HepG2 (cell line): Measurements from ENCODE around the gene SLC35B4. TPM values are rescaled to one million over a fixed set of nuclear protein-coding genes. Genes with fewer than 3 reads are reported as not detected.

Experiments
- CBFB ChIP-seq: sonication (generic); formaldehyde crosslinking; IDR thresholded peaks from 2 replicates; pipeline ENCODE4 v1.4.0; 2020; ENCODE audit warnings: missing genetic modification reagents
- LCORL ChIP-seq, 2 experiments: fragments of 450-650 bp in 1 of 2; sonication (generic) in 1 of 2; formaldehyde crosslinking in 1 of 2; IDR thresholded peaks; 2 replicates each; pipeline versions ENCODE4 v1.5.0 to v1.6.1; 2017 to 2020; ENCODE audit warnings: antibody characterized with exemption in 1 of 2, missing genetic modification reagents in 1 of 2
- MAFF ChIP-seq: IDR thresholded peaks from 2 replicates; pipeline ENCODE4 v1.6.1; 2011; ENCODE audit warnings: low read depth, low read length, improper control_type of control experiment
- MAFK ChIP-seq, 2 experiments: IDR thresholded peaks in 1 of 2; conservative IDR thresholded peaks in 1 of 2; 2 replicates each; pipeline ENCODE4 v1.6.1; 2011; ENCODE audit warnings: improper control_type of control experiment in 2 of 2, low read length in 2 of 2
- MED1 ChIP-seq: sonication (generic); formaldehyde crosslinking; IDR thresholded peaks from 2 replicates; pipeline ENCODE4 v1.4.0; 2020; ENCODE audit warnings: missing genetic modification reagents
- MTA1 ChIP-seq: sonication (generic); formaldehyde crosslinking; IDR thresholded peaks from 2 replicates; pipeline ENCODE4 v1.4.0; 2020; ENCODE audit warnings: missing genetic modification reagents, mild to moderate bottlenecking, borderline replicate concordance
- NFKB2 ChIP-seq: sonication (generic); formaldehyde crosslinking; IDR thresholded peaks from 2 replicates; pipeline ENCODE4 v1.4.0; 2020; ENCODE audit warnings: missing genetic modification reagents, borderline replicate concordance
- NFYB ChIP-seq: sonication (generic); formaldehyde crosslinking; IDR thresholded peaks from 2 replicates; pipeline ENCODE4 v1.4.0; 2020; ENCODE audit warnings: missing genetic modification reagents
- TARDBP ChIP-seq: sonication (generic); formaldehyde crosslinking; IDR thresholded peaks from 2 replicates; pipeline ENCODE4 v1.8.0; 2022; ENCODE audit warnings: mild to moderate bottlenecking, missing genetic modification reagents
- ZMYM3 ChIP-seq: sonication (generic); formaldehyde crosslinking; IDR thresholded peaks from 2 replicates; pipeline ENCODE4 v1.5.1; 2020; ENCODE audit warnings: mild to moderate bottlenecking, missing genetic modification reagents
- ZNF773 ChIP-seq: sonication (generic); formaldehyde crosslinking; IDR thresholded peaks from 2 replicates; pipeline ENCODE4 v1.4.0; 2020; ENCODE audit warnings: missing genetic modification reagents, borderline replicate concordance
- polyA plus RNA-seq, 8 experiments: library from polyadenylated mRNA; depleted of rRNA in 3 of 8; stranded (reverse) in 7 of 8; unstranded in 1 of 8; fragments of >200 nt; fragmentation: Illumina TruSeq in 4 of 8; extraction: Trizol in 4 of 8; gene quantifications; 2 replicates each; pipeline versions ENCODE4 v1.2.1 to v1.2.3, GENCODE V29; 2011 to 2016; ENCODE audit warnings: low read depth in 4 of 8, missing spikeins in 1 of 8, mixed read lengths in 1 of 8; ENCODE audit not compliant: insufficient read depth in 1 of 8
- total RNA-seq, 5 experiments: library from RNA; depleted of rRNA; stranded (reverse); fragments of >200 nt; fragmentation: Illumina TruSeq; extraction: Trizol; gene quantifications; 2 replicates each; pipeline ENCODE4 v1.2.3, GENCODE V29; 2016; ENCODE audit warnings: low read depth in 1 of 5
- TF ChIP-seq, protein P1 (sequence below): sonication (generic); formaldehyde crosslinking; IDR thresholded peaks from 2 replicates; pipeline ENCODE4 v1.4.0; 2020; ENCODE audit warnings: missing genetic modification reagents, borderline replicate concordance
- TF ChIP-seq, protein P2 (sequence below): sonication (generic); formaldehyde crosslinking; IDR thresholded peaks from 2 replicates; pipeline ENCODE4 v1.5.0; 2020; ENCODE audit warnings: missing genetic modification reagents
- TF ChIP-seq, protein P3 (sequence below): sonication (generic); formaldehyde crosslinking; IDR thresholded peaks from 2 replicates; pipeline ENCODE4 v1.4.0; 2020; ENCODE audit warnings: mild to moderate bottlenecking, missing genetic modification reagents
- TF ChIP-seq, protein P4 (sequence below): sonication (generic); formaldehyde crosslinking; conservative IDR thresholded peaks from 2 replicates; pipeline ENCODE4 v1.8.0; 2022; ENCODE audit warnings: mild to moderate bottlenecking, moderate library complexity, missing genetic modification reagents
- TF ChIP-seq, protein P5 (sequence below): sonication (generic); formaldehyde crosslinking; IDR thresholded peaks from 2 replicates; pipeline ENCODE4 v1.4.0; 2020; ENCODE audit warnings: missing genetic modification reagents, borderline replicate concordance
- TF ChIP-seq, protein P6 (sequence below): sonication (generic); formaldehyde crosslinking; IDR thresholded peaks from 2 replicates; pipeline ENCODE4 v1.5.0; 2020; ENCODE audit warnings: mild to moderate bottlenecking, low read depth, missing genetic modification reagents, borderline replicate concordance

SLC35B4 gene
- total and polyA plus RNA-seq, 2 of the 13 experiments (the other 11 are each of a cell fraction or from before 2014, with no cell fraction given), result 17.1 to 17.8 TPM

DNA sequence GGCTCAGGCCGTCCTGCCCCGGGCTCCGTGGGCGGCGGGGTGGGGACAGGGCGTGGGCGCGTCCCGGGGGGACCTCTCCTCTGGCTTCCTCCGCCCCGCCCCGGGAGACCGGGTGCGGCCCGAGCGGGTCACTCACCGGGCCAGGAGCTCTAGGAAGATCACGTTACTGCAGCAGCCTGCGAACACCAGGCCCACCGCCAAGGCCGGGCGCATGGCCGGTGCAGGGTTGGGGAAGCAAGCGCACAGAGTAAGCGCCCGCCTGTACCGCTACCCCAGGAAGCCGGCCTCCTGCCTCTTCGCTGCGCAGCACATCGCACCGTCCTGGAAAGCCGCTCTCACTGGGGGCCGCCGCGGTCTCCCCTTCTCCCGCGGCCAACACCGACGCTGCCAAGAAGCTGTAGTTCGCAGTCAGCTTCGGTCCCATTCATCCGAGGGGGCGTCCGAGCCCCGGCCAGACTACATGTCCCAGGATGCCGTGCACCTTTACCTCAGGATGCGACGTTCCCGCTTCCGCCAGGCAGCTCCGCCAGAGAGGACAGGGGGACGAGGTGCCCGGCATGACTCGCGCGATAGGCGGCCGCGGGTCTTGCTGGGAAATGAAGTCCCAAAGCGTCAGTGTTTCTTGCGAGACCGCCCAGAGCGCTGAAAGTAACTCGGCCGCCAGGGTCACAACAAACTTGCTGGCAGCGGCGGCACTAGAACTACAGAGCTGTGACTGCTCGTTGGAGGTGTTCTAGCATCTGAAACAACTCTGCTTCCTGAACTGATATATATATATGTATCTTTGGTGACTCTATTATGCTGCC lies at the start of gene SLC35B4 (continued):
- TF ChIP-seq, protein P1, sequence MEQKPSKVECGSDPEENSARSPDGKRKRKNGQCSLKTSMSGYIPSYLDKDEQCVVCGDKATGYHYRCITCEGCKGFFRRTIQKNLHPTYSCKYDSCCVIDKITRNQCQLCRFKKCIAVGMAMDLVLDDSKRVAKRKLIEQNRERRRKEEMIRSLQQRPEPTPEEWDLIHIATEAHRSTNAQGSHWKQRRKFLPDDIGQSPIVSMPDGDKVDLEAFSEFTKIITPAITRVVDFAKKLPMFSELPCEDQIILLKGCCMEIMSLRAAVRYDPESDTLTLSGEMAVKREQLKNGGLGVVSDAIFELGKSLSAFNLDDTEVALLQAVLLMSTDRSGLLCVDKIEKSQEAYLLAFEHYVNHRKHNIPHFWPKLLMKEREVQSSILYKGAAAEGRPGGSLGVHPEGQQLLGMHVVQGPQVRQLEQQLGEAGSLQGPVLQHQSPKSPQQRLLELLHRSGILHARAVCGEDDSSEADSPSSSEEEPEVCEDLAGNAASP (CRISPR knock-in tag), result peak; percentile 24; the same call in 1 of the 2 replicates
- TF ChIP-seq, protein P2, sequence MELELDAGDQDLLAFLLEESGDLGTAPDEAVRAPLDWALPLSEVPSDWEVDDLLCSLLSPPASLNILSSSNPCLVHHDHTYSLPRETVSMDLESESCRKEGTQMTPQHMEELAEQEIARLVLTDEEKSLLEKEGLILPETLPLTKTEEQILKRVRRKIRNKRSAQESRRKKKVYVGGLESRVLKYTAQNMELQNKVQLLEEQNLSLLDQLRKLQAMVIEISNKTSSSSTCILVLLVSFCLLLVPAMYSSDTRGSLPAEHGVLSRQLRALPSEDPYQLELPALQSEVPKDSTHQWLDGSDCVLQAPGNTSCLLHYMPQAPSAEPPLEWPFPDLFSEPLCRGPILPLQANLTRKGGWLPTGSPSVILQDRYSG (CRISPR knock-in tag), result no peak
- TF ChIP-seq, protein P3, sequence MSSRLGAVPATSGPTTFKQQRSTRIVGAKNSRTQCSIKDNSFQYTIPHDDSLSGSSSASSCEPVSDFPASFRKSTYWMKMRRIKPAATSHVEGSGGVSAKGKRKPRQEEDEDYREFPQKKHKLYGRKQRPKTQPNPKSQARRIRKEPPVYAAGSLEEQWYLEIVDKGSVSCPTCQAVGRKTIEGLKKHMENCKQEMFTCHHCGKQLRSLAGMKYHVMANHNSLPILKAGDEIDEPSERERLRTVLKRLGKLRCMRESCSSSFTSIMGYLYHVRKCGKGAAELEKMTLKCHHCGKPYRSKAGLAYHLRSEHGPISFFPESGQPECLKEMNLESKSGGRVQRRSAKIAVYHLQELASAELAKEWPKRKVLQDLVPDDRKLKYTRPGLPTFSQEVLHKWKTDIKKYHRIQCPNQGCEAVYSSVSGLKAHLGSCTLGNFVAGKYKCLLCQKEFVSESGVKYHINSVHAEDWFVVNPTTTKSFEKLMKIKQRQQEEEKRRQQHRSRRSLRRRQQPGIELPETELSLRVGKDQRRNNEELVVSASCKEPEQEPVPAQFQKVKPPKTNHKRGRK, result no peak
- peak; percentile 1; the same call in 1 of the 2 replicates for TF ChIP-seq MAFF
- 0 out of 2 replicates have a peak, but pooled peaks have one; percentile 68 for TF ChIP-seq ZNF773 (CRISPR knock-in tag)
- TF ChIP-seq CBFB (CRISPR knock-in tag), result peak; percentile 69
- TF ChIP-seq MTA1 (CRISPR knock-in tag), result peak; percentile 52; the same call in 1 of the 2 replicates
- TF ChIP-seq MED1 (CRISPR knock-in tag), result peak; percentile 58
- no peak; the same call in 1 of the 2 replicates for TF ChIP-seq ZMYM3 (CRISPR knock-in tag)
- TF ChIP-seq TARDBP (CRISPR knock-in tag), result peak; percentile 82
- peak; percentile 85; the same call in 1 of the 2 replicates for TF ChIP-seq NFKB2
- TF ChIP-seq, protein P4, sequence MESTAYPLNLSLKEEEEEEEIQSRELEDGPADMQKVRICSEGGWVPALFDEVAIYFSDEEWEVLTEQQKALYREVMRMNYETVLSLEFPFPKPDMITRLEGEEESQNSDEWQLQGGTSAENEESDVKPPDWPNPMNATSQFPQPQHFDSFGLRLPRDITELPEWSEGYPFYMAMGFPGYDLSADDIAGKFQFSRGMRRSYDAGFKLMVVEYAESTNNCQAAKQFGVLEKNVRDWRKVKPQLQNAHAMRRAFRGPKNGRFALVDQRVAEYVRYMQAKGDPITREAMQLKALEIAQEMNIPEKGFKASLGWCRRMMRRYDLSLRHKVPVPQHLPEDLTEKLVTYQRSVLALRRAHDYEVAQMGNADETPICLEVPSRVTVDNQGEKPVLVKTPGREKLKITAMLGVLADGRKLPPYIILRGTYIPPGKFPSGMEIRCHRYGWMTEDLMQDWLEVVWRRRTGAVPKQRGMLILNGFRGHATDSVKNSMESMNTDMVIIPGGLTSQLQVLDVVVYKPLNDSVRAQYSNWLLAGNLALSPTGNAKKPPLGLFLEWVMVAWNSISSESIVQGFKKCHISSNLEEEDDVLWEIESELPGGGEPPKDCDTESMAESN (CRISPR knock-in tag), result 0 out of 2 replicates have a peak, but pooled peaks have one; percentile 36
- TF ChIP-seq, protein P5, sequence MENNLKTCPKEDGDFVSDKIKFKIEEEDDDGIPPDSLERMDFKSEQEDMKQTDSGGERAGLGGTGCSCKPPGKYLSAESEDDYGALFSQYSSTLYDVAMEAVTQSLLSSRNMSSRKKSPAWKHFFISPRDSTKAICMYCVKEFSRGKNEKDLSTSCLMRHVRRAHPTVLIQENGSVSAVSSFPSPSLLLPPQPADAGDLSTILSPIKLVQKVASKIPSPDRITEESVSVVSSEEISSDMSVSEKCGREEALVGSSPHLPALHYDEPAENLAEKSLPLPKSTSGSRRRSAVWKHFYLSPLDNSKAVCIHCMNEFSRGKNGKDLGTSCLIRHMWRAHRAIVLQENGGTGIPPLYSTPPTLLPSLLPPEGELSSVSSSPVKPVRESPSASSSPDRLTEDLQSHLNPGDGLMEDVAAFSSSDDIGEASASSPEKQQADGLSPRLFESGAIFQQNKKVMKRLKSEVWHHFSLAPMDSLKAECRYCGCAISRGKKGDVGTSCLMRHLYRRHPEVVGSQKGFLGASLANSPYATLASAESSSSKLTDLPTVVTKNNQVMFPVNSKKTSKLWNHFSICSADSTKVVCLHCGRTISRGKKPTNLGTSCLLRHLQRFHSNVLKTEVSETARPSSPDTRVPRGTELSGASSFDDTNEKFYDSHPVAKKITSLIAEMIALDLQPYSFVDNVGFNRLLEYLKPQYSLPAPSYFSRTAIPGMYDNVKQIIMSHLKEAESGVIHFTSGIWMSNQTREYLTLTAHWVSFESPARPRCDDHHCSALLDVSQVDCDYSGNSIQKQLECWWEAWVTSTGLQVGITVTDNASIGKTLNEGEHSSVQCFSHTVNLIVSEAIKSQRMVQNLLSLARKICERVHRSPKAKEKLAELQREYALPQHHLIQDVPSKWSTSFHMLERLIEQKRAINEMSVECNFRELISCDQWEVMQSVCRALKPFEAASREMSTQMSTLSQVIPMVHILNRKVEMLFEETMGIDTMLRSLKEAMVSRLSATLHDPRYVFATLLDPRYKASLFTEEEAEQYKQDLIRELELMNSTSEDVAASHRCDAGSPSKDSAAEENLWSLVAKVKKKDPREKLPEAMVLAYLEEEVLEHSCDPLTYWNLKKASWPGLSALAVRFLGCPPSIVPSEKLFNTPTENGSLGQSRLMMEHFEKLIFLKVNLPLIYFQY (CRISPR knock-in tag), result peak; percentile 76; the same call in 1 of the 2 replicates
- TF ChIP-seq MAFK (conservative IDR thresholded peaks at IDR 0.05 in 1 of 2, IDR thresholded peaks at IDR 0.05 in 1 of 2; ENCODE audit: low read length in 2 of 2), result no peak
- TF ChIP-seq LCORL (IDR thresholded peaks at IDR 0.05), result no peak
- peak; percentile 65 for TF ChIP-seq LCORL (CRISPR knock-in tag; IDR thresholded peaks at IDR 0.05)
- TF ChIP-seq NFYB (CRISPR knock-in tag), result peak; percentile 83
- TF ChIP-seq, protein P6, sequence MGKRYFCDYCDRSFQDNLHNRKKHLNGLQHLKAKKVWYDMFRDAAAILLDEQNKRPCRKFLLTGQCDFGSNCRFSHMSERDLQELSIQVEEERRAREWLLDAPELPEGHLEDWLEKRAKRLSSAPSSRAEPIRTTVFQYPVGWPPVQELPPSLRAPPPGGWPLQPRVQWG (CRISPR knock-in tag), result no peak
